Liver (tissue), 9 donors: ENCODE measurements around the gene RAB2B. TPM values are rescaled to one million over a fixed set of nuclear protein-coding genes. Genes with fewer than 3 reads are reported as not detected.

Experiments used
- DNase-seq: peaks from one replicate; pipeline ENCODE4 v3.0.0-alpha.2; 2017; ENCODE audit warnings: low spot score
- H3K27ac ChIP-seq, 2 donors: one replicate each; pipeline ENCODE4 v1.7.0; 2013; ENCODE audit warnings: inconsistent platforms in 2 of 2, low read length in 2 of 2, control low read depth in 1 of 2, low read depth in 1 of 2, mild to moderate bottlenecking in 1 of 2
- H3K27me3 ChIP-seq, 4 donors: one replicate each; pipeline versions ENCODE4 v1.6.1 to v1.7.0; 2013; ENCODE audit warnings: low read length in 3 of 4, inconsistent platforms in 1 of 4, mild to moderate bottlenecking in 1 of 4, moderate library complexity in 1 of 4; ENCODE audit not compliant: control insufficient read depth in 4 of 4, insufficient read depth in 4 of 4
- H3K36me3 ChIP-seq, 4 donors: one replicate each; pipeline versions ENCODE4 v1.6.1 to v1.7.0; 2013; ENCODE audit warnings: low read length in 3 of 4, mild to moderate bottlenecking in 3 of 4, low read depth in 1 of 4, moderate library complexity in 1 of 4; ENCODE audit not compliant: control insufficient read depth in 4 of 4, insufficient read depth in 3 of 4
- H3K4me1 ChIP-seq, 4 donors: one replicate each; pipeline versions ENCODE4 v1.6.1 to v1.7.0; 2013; ENCODE audit warnings: low read length in 3 of 4, mild to moderate bottlenecking in 3 of 4, moderate library complexity in 1 of 4; ENCODE audit not compliant: control insufficient read depth in 4 of 4, insufficient read depth in 4 of 4
- H3K4me3 ChIP-seq, 3 donors: one replicate each; pipeline versions ENCODE4 v1.6.1 to v1.7.0; 2013; ENCODE audit warnings: low read length in 3 of 3, control low read depth in 1 of 3, low read depth in 1 of 3, mild to moderate bottlenecking in 1 of 3
- H3K9ac ChIP-seq, 2 donors: one replicate each; pipeline ENCODE4 v1.7.0; 2013; ENCODE audit warnings: low read length in 2 of 2, mild to moderate bottlenecking in 2 of 2, moderate library complexity in 2 of 2, control low read depth in 1 of 2, low read depth in 1 of 2
- H3K9me3 ChIP-seq, 4 donors: one replicate each; pipeline versions ENCODE4 v1.6.1 to v1.7.0; 2013; ENCODE audit warnings: low read length in 3 of 4; ENCODE audit not compliant: control insufficient read depth in 4 of 4
- ATF3 ChIP-seq: IDR thresholded peaks from 2 replicates; pipeline ENCODE4 v1.6.1; 2016; ENCODE audit warnings: antibody characterized with exemption
- CTCF ChIP-seq: fragments of 150-350 bp; IDR thresholded peaks from 2 replicates; pipeline ENCODE4 v1.5.1; 2017; ENCODE audit warnings: improper control_type of control experiment, low read depth, low read length; ENCODE audit not compliant: missing input control
- EGR1 ChIP-seq, 2 donors: IDR thresholded peaks; 2 replicates each; pipeline ENCODE4 v1.6.1; 2016 to 2018; ENCODE audit warnings: antibody characterized with exemption in 2 of 2, low read depth in 2 of 2
- FOXA1 ChIP-seq: IDR thresholded peaks from 2 replicates; pipeline ENCODE4 v1.6.1; 2016; ENCODE audit warnings: antibody characterized with exemption
- FOXA2 ChIP-seq: IDR thresholded peaks from 2 replicates; pipeline ENCODE4 v1.6.1; 2016; ENCODE audit warnings: antibody characterized with exemption
- HNF4A ChIP-seq, 2 donors: conservative IDR thresholded peaks; 2 replicates each; pipeline ENCODE4 v1.6.1; 2016; ENCODE audit warnings: antibody characterized with exemption in 2 of 2, mild to moderate bottlenecking in 2 of 2
- HNF4G ChIP-seq: IDR thresholded peaks from 2 replicates; pipeline ENCODE4 v1.6.1; 2016; ENCODE audit warnings: antibody characterized with exemption
- NR2F2 ChIP-seq: IDR thresholded peaks from 2 replicates; pipeline ENCODE4 v1.6.1; 2016; ENCODE audit warnings: antibody characterized with exemption
- REST ChIP-seq: IDR thresholded peaks from 2 replicates; pipeline ENCODE4 v1.6.1; 2016; ENCODE audit warnings: antibody characterized with exemption, mild to moderate bottlenecking
- RXRA ChIP-seq, 2 donors: IDR thresholded peaks; 2 replicates each; pipeline ENCODE4 v1.6.1; 2017 to 2018; ENCODE audit warnings: antibody characterized with exemption in 2 of 2, mild to moderate bottlenecking in 1 of 2
- TAF1 ChIP-seq: conservative IDR thresholded peaks from 2 replicates; pipeline ENCODE4 v1.6.1; 2016; ENCODE audit warnings: antibody characterized with exemption, mild to moderate bottlenecking
- ZBTB33 ChIP-seq: IDR thresholded peaks from 2 replicates; pipeline ENCODE4 v1.6.1; 2016; ENCODE audit warnings: antibody characterized with exemption
- WGBS: extraction: QIAGEN DNeasy Blood & Tissue Kit; methylation state at CpG from one replicate; pipeline ENCODE4 v1.1.7; 2013; 5-methylcytosine and 5-hydroxymethylcytosine counted together
- polyA plus RNA-seq, 2 donors: library from polyadenylated mRNA; stranded (reverse) in 1 of 2; unstranded in 1 of 2; fragments of 200-250 nt in 1 of 2; fragments of >200 nt in 1 of 2; fragmentation: Nextera tagmentation in 1 of 2; extraction: Ambion mirVana in 1 of 2; gene quantifications; one replicate each; pipeline versions ENCODE4 v1.2.1 to v1.2.3, GENCODE V29; 2013 to 2015
- total RNA-seq, 2 donors: library from RNA; depleted of rRNA; stranded (reverse); fragments of >200 nt; gene quantifications; one replicate each; pipeline ENCODE4 v1.2.3, GENCODE V29; 2014
- donor health status: healthy.
- donor health status: healthy.
- donor health status: healthy.
- donor health status: healthy.
- donor health status: healthy.

The RAB2B gene
- total and polyA plus RNA-seq, 4 donors, result 4.2 to 60.9 (median 10.4) TPM

GRCh38 chr14:21525962-21526671, 49.4 kb upstream of the RAB2B start, which contains the start of gene SALL2:
Gene SALL2 (minus strand): TSS chr14:21526346. CDS start chr14:21526127, 219 bp downstream.
- H3K4me1 ChIP-seq, result peaks cover 0 to 5% (median 2%) of the 10 kb centered on the region in 4 donors
- no peaks in the 10 kb centered on the region for H3K27me3 ChIP-seq
- H3K36me3 ChIP-seq, result no peaks in the 10 kb centered on the region
- peak within 1 kb of the TSS; percentile 56 to 71 (median 67) for H3K4me3 ChIP-seq
- DNase-seq, result peak; percentile 75
- H3K9me3 ChIP-seq, result no peaks in the 10 kb centered on the region
- H3K9ac ChIP-seq, result peak within 1 kb of the TSS in 1 of 2 donors; percentile 19
- TF ChIP-seq EGR1 (IDR thresholded peaks at IDR 0.05; ENCODE audit: low read depth in 2 of 2), result peak; percentile 75 to 77
- no peak for TF ChIP-seq NR2F2
- WGBS, result 2% methylated on average over 43 of the region's 43 CpGs
- H3K27ac ChIP-seq, result peak within 1 kb of the TSS in 1 of 2 donors; percentile 6

GRCh38 chr14:21525571-21525961, 48.8 kb upstream of the RAB2B start:
- DNase-seq, result no peak
- Histone ChIP-seq H3K4me3 (peak overlapping the region in 2 of 3 donors; percentile 67 to 71), H3K9ac (no peak overlapping the region), H3K9me3 (no peaks in the 10 kb centered on the region), H3K27ac (no peak overlapping the region), H3K27me3 (no peaks in the 10 kb centered on the region), H3K36me3 (no peaks in the 10 kb centered on the region), H3K4me1 (peaks cover 0 to 5% (median 2%) of the 10 kb centered on the region in 4 donors)
- 57% methylated on average over 12 of the region's 12 CpGs for WGBS
- TF ChIP-seq ZBTB33 (no peak), FOXA1 (no peak), NR2F2 (no peak), TAF1 (no peak), REST (no peak), HNF4A (conservative IDR thresholded peaks at IDR 0.05) (no peak), RXRA (IDR thresholded peaks at IDR 0.05) (no peak), CTCF (no peak), FOXA2 (no peak), ATF3 (no peak), HNF4G (no peak), EGR1 (IDR thresholded peaks at IDR 0.05; ENCODE audit: low read depth in 2 of 2) (no peak)
